BE2C (cell line): ENCODE measurements around the gene C1orf159.

Source experiments
- DNase-seq: peaks from one replicate; pipeline ENCODE4 v3.0.0-alpha.2; 2020
- H3K27me3 ChIP-seq: fragments of 250-450 bp; sonication (Bioruptor Pico); 2 replicates; pipeline ENCODE4 v1.5.1; 2020; ENCODE audit warnings: mild to moderate bottlenecking
- H3K36me3 ChIP-seq: fragments of 250-450 bp; sonication (Bioruptor Pico); 2 replicates; pipeline ENCODE4 v1.5.1; 2020; ENCODE audit warnings: mild to moderate bottlenecking
- H3K4me1 ChIP-seq: fragments of 250-450 bp; sonication (Bioruptor Pico); 2 replicates; pipeline ENCODE4 v1.5.1; 2020
- H3K4me3 ChIP-seq: 2 replicates; pipeline ENCODE4 v1.5.1; 2011; ENCODE audit warnings: low read depth, low read length
- H3K9me3 ChIP-seq: fragments of 250-450 bp; sonication (Bioruptor Pico); 2 replicates; pipeline ENCODE4 v1.5.1; 2020
- TF ChIP-seq, protein P1 (sequence below): IDR thresholded peaks from 2 replicates; pipeline ENCODE4 v1.5.1; 2012; ENCODE audit warnings: mild to moderate bottlenecking, low read depth, low read length

C1orf159 gene

DNA sequence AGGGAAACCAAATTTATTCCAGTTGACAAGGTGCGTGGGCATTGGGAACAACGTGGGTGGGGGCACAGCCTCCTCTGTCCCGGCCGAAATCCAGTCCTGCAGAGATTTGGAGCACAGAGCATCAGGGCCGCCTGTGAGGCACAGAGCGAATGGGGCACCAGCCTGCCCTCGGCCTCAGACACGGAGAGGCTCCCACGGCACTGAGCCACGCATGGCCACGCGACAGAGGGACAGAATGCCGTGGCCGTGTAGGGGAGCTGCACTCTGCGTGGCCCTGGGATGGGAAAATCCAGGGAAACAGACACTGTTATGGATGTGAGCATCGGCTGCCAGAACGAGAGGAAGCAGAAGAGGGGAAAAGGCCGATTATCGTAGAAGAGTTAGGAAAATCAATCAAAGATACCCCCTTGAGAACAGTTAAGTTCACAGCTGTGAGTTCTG lies 13.5 kb upstream of the C1orf159 start:
- TF ChIP-seq, protein P1, sequence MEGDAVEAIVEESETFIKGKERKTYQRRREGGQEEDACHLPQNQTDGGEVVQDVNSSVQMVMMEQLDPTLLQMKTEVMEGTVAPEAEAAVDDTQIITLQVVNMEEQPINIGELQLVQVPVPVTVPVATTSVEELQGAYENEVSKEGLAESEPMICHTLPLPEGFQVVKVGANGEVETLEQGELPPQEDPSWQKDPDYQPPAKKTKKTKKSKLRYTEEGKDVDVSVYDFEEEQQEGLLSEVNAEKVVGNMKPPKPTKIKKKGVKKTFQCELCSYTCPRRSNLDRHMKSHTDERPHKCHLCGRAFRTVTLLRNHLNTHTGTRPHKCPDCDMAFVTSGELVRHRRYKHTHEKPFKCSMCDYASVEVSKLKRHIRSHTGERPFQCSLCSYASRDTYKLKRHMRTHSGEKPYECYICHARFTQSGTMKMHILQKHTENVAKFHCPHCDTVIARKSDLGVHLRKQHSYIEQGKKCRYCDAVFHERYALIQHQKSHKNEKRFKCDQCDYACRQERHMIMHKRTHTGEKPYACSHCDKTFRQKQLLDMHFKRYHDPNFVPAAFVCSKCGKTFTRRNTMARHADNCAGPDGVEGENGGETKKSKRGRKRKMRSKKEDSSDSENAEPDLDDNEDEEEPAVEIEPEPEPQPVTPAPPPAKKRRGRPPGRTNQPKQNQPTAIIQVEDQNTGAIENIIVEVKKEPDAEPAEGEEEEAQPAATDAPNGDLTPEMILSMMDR: no peak
- no peaks in the 10 kb centered on the region for H3K36me3 ChIP-seq
- H3K4me1 ChIP-seq: no peaks in the 10 kb centered on the region
- H3K9me3 ChIP-seq: no peaks in the 10 kb centered on the region
- DNase-seq: no peak
- H3K4me3 ChIP-seq: no peak overlapping the region
- 0 out of 2 replicates have a peak, but pooled peaks cover 3% of the 10 kb centered on the region for H3K27me3 ChIP-seq

DNA sequence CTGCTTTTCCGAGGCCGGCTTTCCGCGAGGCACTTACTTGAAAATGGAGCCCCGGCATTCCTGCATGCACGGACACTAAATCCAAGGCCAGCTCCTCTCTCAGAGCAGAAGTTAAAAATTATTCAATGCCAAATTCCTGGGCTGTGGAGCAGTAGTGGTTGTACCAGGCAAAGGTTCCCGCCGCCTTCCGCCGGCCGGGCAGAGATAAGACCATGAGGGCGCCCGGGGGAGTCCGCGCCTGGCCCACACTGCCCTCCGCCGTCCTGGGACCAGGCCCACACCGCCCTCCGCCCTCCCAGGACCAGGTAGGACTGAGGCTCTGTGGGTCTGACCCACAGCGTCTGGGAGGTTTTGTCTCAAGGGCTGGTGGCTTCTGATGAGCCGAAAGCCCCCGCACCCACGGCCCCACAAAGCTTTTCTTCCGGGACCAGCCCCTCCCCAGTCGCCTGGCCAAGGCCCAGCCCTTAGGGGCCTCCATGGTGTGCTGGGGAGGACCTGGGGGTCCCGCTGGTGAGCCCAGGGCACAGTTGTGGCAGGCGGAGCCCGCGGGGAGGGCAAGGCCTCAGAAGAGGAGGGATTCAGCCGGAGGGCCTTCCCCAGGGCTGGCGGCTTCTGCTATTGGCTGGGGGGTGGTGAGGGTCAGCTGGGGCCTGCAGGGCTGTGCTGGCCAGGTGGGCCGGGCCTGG lies 12.7 kb upstream of the C1orf159 start:
- TF ChIP-seq, protein P1: no peak
- no peaks in the 10 kb centered on the region for H3K9me3 ChIP-seq
- H3K4me3 ChIP-seq: no peak overlapping the region
- no peaks in the 10 kb centered on the region for H3K36me3 ChIP-seq
- 0 out of 2 replicates have a peak, but pooled peaks cover 3% of the 10 kb centered on the region for H3K27me3 ChIP-seq
- DNase-seq: no peak
- no peaks in the 10 kb centered on the region for H3K4me1 ChIP-seq

DNA sequence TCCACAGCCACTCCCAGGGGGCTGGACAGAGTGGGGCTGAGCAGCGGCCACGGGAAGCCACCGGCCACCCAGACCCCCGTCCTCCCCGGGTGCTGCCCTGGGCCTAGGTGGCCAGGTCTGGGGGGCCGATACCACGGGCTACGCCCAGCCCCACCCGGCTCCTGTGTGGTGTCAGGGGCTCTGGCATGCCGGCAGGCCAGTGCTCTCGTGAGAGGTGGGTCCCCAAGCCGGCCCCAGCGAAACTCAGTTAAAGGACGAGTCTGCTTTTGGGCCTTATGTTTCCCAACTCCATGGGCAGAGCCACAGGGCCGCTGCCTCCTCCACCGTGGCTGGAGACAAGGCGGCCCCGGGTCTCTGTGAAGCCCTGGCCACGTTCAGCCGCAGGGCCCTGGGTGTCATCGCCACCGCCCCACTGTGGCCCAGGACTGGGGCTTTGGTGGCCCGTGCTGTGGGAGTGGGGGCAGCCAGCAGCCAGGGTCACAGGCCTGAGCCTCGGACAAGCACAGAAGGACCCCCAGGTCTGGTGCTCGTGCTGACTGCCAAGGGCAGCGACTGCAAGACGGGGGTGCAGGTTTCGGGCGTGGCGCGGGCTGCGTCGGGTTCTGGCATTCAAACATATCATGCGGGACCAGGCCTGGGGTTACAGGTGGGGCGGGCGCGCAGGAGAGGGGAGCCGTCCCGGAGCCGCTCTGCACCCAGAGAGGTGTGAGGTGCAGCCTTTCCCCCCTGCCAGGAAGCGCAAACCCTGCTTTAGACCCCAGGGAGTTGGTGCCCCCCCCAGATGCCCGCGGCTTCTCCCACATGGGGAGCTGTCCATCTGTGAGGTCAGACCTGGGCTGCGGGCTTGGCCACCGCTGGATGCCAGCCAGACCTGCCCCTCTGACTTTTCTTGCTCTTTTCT lies 11.9 kb upstream of the C1orf159 start:
- TF ChIP-seq, protein P1: no peak
- DNase-seq: no peak
- H3K9me3 ChIP-seq: no peaks in the 10 kb centered on the region
- 0 out of 2 replicates have a peak, but pooled peaks cover 3% of the 10 kb centered on the region for H3K27me3 ChIP-seq
- no peak overlapping the region for H3K4me3 ChIP-seq
- H3K36me3 ChIP-seq: no peaks in the 10 kb centered on the region
- H3K4me1 ChIP-seq: no peaks in the 10 kb centered on the region

DNA sequence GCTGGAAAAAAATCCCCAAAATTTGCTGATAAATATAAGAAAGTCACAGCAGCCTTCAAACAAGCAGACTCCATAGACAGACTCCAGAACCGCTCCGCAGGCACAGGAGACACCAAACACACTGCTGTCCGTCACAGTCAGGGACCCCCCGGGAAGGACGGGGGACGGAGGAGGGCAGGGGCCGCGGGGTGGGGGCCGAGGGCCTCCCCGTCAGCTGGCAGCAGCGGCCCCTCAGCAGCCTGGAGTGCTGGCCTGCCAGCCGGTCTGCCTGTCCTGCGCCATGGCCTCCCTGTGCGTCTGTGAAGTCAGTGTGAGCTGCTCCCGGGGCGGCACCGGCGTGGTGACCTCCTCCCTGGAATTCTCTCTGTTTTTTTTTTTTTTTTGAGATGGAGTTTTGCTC lies 10.1 kb upstream of the C1orf159 start:
- H3K4me1 ChIP-seq: no peaks in the 10 kb centered on the region; the same call in 1 of the 2 replicates
- H3K9me3 ChIP-seq: no peaks in the 10 kb centered on the region
- peaks cover 6% of the 10 kb centered on the region for H3K27me3 ChIP-seq
- H3K4me3 ChIP-seq: no peak overlapping the region
- H3K36me3 ChIP-seq: no peaks in the 10 kb centered on the region
- no peak for DNase-seq
- TF ChIP-seq, protein P1: no peak

DNA sequence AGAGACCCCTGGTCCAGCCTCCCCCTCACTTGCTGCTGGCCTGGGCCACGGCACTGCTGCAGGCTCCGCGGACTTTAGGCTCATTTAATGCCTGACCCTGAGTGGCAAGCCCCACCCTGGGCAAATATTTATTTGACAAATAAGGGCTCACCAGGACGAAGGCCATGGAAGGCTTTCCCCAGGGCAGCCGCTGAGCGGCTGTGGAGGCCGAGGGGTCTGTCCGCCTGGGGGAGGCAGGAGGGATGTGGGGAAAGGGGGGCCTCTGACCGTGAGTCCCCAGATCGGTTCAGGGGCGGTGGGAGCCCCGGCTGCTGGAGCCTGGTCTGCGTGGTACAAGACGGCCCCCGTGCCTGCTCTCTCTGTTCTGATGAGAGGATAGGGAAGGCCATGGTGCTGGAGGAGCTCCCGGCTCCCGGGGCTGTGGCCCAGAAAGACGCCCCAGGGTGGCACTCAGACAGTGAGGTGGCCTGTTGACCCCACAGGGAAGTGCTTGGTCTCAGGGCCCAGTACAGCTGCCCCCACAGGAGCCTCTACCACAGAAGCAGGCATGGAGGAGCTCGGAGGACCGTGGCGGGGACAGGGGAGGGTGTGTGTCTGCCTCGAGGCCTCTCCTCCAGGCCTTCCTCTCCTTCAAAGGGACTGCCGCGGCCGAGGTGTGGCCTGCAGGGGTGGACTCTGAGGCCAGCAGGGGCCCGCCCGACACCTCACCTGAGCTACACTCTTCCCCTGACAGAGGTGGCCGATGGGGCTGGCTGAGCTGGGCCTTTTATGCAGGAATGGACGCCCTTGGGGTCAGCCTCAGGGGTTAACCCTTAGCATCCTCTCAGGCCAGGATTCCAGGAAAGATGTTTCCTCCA lies 9.1 kb upstream of the C1orf159 start:
- Histone ChIP-seq H3K4me3 (no peak overlapping the region), H3K27me3 (peaks cover 9% of the 10 kb centered on the region)

More for the DNA sequence above, 9.1 kb upstream of the C1orf159 start:
- Histone ChIP-seq H3K36me3 (no peaks in the 10 kb centered on the region), H3K9me3 (no peaks in the 10 kb centered on the region), H3K4me1 (no peaks in the 10 kb centered on the region; the same call in 1 of the 2 replicates)
- TF ChIP-seq, protein P1: no peak
- DNase-seq: no peak
